GM10248 (cell line): ENCODE data around the gene GBP7.

Experiments used
- CTCF ChIA-PET: fragments of 300-600 bp; sonication (Branson Sonifier 250); formaldehyde crosslinking; extraction: SDS; loops from one replicate; lab custom pipeline; 2021; ENCODE audit warnings: antibody characterized with exemption; lab: Yijun Ruan, JAX
- POLR2A ChIA-PET: fragments of 350-650 bp; sonication (Branson Sonifier 250); formaldehyde crosslinking; extraction: SDS; loops from one replicate; lab custom pipeline; 2020; ENCODE audit warnings: antibody characterized with exemption; lab: Yijun Ruan, JAX
- DNase-seq: peaks from one replicate; pipeline ENCODE4 v3.0.0; 2012; ENCODE audit errors: extremely low spot score
- CTCF ChIP-seq: IDR thresholded peaks from 2 replicates; pipeline ENCODE4 v1.5.1; 2012; ENCODE audit warnings: mild to moderate bottlenecking, low read depth; ENCODE audit errors: extremely low read depth, missing control alignments, control extremely low read depth

The GBP7 gene

GRCh38 chr1:89104147-89104546 lies 71.7 kb downstream of the GBP7 start:
- ChIA-PET CTCF (interaction anchor here (1.2 to 2.0 kb wide), 4 partner anchors 12 to 35 kb away, joined by 3 to 4 read pairs (median 4); no protein-coding TSS in a partner anchor), POLR2A (no interaction called here)
- TF ChIP-seq CTCF: no peak
- DNase-seq: no peak

GRCh38 chr1:89102021-89102420 lies 73.8 kb downstream of the GBP7 start:
- ChIA-PET POLR2A (no interaction called here), CTCF (no interaction called here)
- no peak for TF ChIP-seq CTCF
- DNase-seq: no peak

GRCh38 chr1:89100412-89100811 lies 75.4 kb downstream of the GBP7 start:
- TF ChIP-seq CTCF: no peak
- POLR2A ChIA-PET: no interaction called here
- no peak for DNase-seq
- CTCF ChIA-PET: no interaction called here

- DNase-seq: no peak
- POLR2A ChIA-PET: no interaction called here
- CTCF ChIA-PET: interaction anchor here (1.4 kb wide), 1 partner anchor 259 kb away, joined by 3 read pairs; no protein-coding TSS in a partner anchor
- no peak for TF ChIP-seq CTCF
These were observed 76.9 kb downstream of the GBP7 start for GRCh38 chr1:89098857-89099256.

GRCh38 chr1:89095737-89096136 lies 80.1 kb downstream of the GBP7 start:
- CTCF ChIA-PET: interaction anchor here (1.3 to 1.5 kb wide), 3 partner anchors 10 to 26 kb away, joined by 3 to 4 read pairs (median 4); no protein-coding TSS in a partner anchor
- no peak for DNase-seq

GRCh38 chr1:89089962-89090361 lies 85.8 kb downstream of the GBP7 start:
- DNase-seq: no peak
- POLR2A ChIA-PET: no interaction called here
- no peak for TF ChIP-seq CTCF
- CTCF ChIA-PET: interaction anchor here (1.3 kb wide), 2 partner anchors 116 to 361 kb away, joined by 3 to 4 read pairs; no protein-coding TSS in a partner anchor

More at GRCh38 chr1:89095737-89096136, 80.1 kb downstream of the GBP7 start:
- POLR2A ChIA-PET: no interaction called here
- no peak for TF ChIP-seq CTCF
